NCI-H2107 treated with DMSO at 0.1 percent for 48 hours (cell line): ENCODE measurements around the gene FLRT1.

Source experiments
- DNase-seq: peaks from one replicate; lab custom pipeline; 2025; ENCODE audit not compliant: unreplicated experiment; lab: John Stamatoyannopoulos, UW

Gene FLRT1

DNA sequence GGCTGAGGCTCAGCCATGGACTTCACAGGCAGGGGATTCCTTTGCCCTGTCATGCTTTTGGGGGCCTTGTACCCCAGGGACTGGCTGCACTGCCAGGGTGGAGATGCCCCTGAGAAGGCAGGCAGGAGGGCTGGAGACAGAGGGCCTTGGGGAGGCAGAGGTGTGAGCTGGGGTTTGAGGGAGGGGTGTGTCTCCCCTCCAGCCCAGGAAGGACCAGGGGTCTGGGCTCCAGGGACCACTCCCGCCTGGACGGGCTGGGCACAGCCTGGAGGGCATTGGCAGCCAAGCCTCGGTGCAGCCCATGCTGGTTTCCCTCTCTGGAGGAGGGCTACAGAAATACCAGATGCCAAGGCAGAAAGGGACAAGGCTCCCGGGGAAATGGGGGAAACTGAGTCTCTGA, 30.0 kb upstream of the FLRT1 start:
- DNase-seq = no peak

DNA sequence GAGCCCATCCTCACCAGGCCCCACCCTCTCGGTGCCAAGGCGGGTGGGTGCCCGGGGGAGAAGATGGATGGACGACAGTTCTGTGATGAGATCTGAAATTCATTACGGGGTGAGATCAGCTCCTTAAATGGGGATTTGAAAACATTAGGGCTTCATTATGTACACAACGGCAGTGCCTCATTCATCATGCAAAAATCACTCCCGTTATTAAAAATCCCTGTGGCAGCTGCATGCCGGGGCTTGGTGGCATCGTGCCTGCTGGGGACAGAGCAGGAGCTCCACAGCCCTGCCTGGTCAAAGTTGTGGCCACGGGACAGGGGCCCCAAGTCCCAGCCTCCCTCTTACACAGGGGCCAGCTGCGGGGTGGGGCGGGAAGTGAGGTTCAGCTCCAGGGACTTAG, 29.3 kb upstream of the FLRT1 start:
- no peak for DNase-seq

DNA sequence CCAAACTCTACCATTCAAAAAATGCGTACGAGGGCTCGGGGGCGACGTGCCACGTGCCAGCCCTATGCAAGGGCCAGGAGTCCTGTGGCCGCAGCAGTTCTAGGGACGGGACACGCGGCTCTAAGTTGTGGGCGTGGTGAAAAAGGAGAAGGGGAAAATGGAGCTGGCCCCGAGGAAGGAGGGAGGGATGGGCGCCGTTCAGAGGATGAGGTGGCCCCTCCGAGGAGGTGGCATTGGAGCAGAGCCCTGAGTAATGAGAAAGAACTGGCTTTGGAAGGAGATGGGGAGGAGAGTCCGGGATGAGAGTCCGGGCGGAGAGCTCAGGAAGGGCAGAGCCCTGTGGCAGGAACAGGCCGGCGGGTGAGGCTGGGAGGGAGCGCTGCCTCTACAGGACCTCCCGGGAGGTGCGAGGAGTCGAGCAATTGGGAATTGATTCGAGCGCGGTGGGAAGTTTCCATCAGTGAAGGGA, 28.5 kb upstream of the FLRT1 start:
- DNase-seq = no peak

DNA sequence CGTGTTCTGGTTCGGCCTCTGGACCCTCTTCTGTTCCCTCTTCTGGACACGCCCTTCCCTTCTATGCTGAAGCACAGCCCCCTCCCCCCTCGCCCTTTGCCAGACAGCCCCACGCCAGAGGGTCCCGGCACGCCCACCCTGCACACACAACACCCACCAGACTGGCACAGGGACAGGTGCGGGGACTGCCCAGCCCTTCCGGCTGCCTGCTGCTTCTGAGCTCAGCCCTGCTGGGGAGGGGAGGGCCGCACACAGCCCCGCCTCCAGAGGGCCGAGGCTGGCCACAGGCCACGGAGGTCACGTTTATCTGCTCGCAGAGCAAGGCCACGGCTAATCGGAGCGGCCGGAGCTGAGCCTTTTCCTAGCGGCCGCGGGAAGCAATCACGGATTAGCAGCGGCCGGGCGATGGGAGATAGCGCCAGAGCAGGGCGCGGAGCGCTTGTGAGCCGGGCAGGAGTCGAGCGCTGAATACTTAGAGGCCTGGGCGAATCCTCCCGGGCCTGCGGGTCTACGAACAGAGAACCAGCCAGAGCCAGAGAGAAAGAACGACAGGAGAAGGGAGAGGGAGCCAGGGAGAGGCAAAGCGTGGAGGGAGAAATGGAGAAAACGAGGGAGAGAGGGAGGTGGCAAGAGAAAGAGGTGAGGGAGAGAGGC, 28.0 kb upstream of the FLRT1 start:
- no peak for DNase-seq

DNA sequence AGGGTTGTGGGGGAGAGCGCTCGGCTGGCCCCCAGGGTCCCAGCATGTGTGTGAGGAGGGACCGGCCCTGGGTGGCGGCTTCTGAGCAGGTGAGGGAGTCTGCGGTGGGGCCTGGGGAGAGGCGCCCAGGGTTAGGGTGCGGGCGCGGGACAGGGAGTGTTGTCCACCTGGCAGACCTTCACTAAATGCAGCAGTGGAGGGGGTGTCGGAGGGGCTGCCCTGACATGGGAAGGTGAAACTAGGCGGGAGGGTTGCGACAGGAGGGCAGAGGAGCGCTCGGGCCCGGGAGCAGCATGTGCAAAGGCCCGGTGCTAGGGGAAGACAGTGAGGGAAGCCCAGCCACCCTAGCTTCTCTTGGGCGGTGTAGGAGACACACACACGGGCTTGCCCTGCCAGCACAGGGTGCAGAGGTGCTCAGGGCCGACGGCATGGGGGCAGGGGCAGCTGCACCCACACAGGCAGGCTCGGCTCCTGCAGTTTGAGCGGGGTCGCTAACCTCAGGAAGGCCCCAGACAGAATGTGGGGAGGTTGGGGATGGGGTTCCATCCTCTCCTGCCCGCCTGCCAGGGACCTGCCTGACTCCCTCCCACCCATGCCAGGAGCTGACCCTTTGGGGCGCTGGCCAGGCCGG, 27.3 kb upstream of the FLRT1 start:
- DNase-seq = no peak

DNA sequence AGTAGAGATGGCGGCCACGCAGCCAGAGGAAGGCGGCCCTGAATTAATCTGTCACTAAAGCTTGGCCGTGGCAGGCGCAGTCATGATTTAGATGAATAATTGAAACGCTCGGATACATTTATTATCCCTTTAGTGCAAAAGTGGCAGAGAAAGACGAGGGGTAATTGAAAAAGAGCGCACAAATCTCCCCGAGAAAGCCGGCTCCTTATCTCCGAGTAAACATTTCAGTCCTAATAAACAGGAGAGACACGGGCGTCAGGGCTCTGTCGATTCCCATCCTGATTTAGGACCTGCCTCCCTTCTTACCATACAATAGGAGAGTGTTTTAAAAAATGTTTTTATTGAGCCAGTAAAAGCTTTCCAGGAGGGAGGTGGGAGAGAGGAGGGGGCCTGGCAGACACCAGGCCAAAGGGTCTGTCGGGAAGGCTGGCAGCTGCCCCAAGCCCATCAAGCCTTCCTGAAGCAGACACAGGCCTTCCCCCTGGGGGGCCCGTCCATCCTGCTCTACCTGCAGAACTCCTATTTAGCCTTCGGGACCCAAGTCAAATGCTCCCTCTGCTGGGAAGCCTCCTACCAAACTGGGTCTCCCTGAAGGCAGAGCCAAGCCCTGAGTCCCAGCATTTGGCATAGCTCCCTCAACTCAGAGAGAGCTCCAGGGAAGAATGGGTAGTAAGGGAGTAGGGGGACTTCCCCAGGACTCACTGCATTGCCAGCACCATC, 26.7 kb upstream of the FLRT1 start:
- DNase-seq = no peak

DNA sequence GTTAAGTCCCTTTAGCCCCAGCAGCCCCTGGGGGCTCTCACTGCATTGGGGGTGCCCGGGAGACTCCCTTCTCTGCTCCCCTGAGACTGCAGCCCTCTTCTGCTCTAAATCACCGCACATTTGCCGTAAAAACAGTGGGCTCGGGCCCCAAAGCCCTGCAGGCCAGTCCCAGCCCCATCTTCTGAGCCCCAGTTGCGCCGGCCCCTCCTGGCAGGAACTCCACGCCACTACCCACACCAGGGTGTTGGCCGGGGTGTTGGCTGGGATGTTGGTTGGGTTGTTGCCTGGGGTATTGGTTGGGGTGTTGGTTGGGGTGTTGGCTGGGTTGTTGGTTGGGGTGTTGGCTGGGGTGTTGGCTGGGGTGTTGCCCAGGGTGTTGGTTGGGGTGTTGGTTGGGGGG, 26.0 kb upstream of the FLRT1 start:
- DNase-seq = no peak

DNA sequence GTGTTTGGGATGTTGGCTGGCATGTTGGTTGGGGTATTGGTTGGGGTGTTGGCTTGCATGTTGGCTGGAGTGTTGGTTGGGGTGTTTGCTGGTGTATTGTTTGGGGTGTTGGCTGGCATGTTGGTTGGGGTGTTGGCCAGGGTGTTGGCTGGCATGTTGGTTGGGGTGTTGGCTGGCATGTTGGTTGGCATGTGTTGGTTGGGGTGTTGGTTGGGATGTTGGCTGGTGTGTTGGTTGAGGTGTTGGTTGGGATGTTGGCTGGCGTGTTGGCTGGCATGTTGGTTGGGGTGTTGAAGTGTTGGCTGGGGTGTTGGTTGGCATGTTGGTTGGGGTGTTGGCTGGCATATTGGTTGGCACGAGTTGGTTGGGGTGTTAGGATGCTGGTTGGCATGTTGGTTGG, 24.9 kb upstream of the FLRT1 start:
- DNase-seq = no peak

DNA sequence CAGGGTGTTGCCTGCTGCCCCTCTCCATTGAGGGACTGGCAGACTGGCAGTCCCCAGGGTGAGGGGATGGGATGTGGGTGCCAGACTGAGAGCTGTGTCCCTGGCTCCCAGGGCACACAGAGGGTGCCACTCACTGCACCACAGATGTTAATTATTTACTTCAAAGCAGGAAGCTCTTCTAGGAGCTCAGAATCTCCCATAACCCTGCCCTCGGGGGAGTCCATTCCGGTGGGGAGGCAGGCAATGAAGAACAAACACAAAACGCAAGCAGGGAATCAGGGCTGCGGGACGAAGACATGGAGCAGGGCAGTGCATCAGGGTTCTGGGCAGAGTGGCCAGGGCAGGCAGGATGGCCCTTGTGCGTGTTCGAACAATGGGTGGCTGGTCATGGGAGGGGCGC, 24.4 kb upstream of the FLRT1 start:
- no peak for DNase-seq

DNA sequence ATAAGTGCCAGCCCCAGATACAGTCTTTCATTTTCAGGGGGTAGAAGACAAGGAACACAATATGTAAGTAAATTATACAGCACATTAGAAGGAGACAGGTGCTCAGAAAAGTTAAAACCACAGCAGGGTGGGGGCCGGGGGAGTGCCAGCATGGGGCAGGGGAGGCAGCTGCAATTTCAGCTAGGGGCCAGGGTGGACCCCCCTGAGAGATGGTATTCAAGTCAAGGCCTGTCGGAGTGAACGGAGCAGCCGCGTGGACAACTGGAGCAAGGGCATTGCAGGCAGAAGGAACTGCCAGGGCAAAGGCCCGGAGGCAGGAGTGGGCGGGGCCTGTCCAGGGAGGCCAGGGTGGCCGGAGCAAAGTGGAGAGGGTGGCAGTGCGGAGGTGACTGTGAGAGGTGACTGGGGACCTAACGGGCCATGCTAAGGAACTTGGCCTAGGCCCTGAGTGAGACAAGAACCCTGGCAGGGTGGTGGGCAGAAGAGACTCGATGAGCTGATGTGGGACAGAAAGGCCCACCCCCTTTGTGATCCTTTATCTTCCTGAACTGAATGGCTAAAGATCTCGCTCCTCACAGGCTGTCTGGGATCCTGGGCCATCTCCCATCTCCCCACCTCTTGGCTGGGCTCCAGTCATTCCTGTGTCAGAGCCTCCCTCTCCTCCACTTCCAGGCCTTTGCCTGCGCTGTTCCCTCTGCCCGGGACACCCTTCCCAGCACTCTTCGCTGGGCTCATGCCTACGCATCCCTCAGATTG, 22.4 kb upstream of the FLRT1 start:
- no peak for DNase-seq

DNA sequence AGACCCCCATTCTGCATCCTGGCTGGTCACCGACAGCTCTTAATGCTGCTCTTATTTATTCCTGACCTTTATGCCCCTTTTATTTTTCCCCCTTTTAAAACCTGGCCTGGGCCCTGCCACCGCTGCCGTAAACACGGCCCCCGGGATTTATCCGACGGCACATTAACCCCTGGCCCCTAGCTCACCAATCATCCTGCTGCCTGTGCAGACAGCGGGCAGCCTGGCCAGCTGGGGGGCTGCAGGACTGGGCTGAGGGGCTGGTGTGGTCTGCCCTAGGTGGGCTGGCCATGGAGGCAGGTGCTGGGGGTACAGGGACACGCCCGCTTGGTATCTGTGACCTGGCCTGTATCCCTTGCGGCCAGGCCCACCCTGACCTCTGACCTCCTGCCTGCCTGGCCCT, 21.4 kb upstream of the FLRT1 start:
- no peak for DNase-seq

DNA sequence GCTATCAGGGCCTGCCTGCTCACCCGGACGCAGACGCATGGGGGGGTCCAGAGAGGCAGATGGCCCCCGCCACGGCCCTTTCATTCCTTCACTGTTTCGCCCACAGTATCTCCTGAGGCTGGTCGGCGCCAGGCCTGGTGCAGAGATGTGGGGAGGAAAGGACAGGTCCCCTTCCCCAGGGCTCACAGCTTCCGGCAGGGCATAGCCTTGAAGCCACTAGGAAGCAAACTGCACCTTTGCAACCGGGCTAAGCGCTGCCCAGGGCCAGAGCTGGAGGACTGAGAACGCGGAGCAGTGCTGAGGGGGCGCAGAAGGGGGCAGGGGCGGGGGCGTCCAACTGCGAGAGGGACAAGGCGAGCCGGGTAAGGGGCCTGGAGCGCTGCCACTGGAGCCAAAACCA, 20.2 kb upstream of the FLRT1 start:
- no peak for DNase-seq

DNA sequence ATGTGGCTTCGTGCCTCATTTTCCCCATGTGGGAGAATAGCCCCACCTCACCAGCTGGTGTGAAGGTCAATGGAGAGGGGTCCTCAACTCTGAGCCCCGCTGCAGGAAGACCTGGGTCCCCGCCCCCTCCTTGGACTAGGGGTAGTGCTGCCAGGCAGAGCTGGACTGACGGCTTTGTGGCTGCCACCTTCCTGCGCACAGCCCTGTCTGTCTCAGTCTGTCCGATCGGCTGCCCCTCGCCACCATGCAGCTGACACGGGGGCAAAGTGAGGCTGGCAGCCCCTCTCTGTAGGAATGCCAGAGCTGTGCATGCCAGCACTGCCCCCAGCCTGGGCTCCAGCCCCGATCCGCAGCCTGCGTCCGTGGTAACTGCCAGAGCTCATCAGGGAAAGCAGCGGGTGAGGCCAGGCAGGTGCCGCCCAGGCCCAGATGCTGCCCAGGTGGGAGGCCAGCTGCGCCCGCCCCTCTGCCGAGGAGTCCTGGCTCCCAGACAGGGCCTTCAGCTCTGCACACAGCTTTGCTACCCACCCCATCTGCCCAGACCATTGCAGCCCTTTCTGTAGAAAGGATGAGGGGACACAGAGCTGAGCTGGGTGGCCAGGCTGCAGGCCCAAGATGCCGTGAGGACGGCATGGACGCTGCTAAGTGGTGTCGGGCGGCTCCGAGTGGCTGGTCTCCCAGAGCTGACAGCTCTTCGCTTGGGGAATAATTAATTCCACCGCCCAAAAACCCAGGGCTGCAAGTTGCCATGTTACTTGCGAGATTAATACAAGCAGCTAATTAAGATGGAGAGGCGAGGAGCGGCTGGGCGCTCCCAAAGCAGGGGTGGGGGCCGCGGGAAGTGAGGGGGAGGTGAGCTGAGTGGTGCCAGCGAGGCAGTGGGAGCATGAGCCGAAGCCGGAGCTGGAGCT, 19.5 kb upstream of the FLRT1 start:
- no peak for DNase-seq

DNA sequence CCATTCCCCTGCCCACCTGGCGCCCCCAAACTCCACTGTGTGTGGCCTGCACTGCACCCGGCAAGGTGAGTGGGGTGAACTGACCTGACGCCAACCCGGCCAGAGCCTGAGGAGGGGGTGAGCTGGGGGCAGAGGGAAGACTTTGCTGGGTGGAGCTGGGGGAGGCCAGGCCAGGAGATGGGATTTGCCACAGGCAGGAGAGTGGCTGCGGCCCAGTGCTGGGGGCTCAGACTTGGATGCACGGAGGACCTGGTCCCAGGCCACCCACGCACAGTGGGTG, 17.8 kb upstream of the FLRT1 start:
- no peak for DNase-seq

DNA sequence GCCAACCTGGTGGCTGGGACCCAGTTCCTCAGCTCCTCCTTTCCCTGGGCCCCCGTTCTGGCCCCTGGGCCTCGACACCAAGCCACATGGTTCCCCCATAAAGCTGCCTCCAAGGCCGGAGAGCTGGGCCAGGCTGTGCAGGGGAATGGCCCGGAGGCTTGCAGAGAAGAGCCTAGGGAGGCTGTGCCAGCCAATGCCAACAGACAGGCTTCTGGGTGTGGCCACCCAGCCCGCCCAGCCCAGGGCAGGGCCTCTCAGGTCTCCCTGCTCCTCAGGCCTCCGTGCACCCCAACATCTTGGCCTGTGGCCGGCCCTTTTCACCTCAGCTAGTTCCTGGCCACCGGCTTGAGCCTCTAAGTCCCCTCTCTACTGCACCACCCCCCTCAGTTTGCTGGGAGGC, 17.4 kb upstream of the FLRT1 start:
- no peak for DNase-seq

DNA sequence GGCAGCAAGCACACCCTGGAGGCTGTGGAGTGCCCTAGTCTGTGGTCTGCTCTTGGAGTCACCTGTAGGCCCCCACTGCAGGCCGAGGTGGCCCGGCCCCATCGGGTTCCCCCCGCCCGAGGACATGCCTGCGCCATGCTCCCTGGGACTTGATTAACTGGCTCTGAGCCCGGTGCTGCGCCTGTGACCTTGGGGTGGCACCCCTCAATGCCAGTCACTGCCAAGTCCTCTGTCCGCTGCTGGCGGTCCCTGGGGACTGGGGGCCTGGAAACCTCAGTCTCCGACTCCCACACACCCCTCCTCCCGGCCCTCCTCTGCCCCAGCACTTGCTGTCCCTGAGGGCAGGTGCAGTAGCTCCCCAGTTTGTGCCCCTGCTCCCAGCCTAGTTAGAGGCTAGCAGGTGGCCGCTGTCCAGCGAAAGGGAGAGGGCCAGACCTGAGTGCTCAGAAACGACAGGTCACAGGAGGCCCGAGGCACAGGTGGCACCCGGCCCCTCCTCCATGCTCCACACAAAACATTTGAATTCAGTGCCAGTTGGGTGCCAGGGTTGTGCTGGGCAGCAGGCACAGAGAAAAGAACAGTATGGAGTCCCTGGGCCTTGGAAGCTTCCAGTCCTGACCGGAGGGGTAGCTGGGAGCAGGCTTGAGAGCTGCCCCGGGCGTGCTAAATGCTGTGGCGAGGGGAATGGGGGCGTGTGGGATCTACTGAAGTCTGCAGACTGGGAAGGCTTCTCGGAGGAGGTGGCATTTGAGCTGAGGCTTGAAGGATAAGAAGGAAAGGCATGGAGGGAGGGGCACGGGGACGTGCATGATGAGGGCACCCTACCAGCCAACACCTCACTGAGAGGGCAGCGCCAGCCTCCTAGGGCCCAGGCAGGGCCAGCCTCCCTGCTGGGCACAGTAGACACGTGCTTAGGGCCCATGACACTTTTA, 16.4 kb upstream of the FLRT1 start:
- no peak for DNase-seq

DNA sequence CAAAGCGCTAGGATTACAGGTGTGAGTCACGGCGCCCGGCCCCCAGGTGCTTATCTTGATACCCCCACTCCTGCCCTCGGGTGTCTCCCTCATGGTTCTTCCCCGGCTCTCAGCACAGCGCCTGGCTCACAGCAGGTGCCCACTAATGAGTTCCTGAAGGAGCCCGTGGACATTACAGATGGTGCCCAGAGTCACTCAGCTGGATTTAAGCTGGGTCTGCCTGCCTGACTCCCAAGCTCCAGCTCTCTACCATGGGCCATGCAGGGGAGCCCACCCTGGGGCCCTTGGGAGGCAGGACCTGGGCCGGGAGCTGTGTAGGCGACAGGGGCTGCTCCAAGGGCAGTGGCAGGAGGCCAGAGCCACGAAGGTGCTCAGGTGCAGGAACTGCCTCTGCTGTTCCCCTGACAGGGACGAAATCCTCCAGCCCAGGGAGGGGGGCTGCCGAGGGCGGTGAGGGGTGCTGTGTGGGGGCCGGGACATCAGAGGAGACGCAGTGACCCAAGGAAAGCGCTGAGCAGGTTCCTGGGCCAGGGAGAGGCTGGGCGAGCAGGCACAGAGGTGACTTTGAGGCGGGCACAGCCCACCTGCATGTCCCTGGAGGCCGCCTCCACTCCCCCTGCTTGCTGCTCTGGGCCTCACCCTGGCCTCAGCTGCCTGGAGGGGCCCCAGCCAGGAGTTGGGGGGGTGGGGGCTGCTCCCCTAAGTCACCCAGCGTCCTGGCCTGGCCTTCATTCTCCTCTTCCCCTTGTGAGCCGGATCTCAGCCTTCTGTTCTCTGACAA, 14.6 kb upstream of the FLRT1 start:
- no peak for DNase-seq

DNA sequence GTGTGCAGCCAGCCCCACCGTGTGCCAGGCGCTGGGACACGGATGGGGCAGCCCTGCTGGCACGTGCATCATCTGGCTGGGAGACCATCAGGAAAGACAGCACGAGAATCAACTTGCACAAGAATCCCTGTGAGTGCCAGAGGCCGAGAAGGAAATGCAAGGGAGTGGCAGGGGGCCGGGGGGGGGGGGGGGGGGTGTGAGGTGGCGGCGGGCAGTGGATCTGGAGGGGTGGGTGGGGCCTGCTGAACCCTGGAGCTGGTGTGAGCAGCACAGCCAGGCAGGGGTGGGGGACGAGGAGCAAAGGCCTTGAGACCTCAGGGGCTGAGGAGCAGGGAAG, 14.0 kb upstream of the FLRT1 start:
- DNase-seq = no peak

DNA sequence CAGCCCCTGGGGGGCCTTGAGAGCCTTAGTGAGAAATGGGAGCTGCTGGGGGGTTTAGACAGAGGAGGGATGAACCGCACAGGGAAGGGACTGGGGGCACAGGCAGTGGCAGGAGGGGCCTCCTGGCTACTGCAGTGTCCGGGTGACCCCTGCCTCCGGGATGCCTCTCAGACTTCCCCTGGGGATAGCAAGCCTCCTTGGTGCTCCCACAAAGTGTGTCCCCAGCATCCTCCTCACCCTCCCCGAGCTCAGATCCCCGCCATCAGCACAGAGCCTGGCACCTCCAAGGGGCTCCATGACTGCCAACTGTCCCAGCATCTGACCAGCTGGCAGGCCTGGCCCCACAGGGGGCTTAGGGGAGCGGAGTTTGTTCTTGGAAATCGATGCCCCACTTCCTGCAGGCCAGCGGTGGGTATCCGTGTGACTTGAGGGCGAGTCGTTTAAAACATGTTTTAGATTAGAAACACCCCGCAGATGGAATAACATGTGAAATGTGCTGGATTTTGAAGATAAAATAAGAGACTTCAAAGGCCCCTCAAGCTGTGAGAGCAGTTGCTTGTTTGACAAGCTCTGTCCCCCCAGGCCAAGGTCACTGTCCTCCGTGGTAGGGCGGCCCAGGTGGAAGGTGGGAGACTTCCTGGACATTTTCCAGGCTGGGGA, 13.5 kb upstream of the FLRT1 start:
- no peak for DNase-seq
